ENCODE measurements around the gene TRIP6. TPM values are rescaled to one million over a fixed set of nuclear protein-coding genes. Genes with fewer than 3 reads are reported as not detected.

Gene TRIP6
- total RNA-seq, 1 donor from 2014 or later: 25.6 TPM

DNA sequence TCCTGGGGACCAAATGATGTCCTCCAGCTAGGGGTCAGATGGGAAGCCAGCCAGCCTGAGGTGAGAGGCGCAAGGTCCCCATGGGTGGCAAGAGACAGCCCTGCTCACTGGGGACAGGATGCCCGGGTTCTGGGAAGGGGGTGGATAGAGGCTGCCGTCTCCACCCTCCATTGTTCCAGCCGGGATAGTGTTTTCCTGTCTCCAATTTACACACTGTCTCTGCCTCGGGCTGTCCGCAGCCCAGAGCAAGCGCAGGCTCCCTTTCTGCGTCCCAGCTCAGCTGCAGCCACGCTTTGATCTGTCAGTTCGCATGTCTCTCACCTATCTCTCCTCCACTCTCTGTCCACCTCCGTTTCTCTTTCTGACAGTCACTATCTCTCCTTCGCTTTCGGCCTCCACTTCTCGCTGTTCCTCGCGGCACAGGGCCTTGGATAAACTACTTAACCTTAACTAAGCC lies 41.9 kb upstream of the TRIP6 start:
- peak overlapping the region; percentile 54 to 66 (median 56) for H3K4me3 ChIP-seq (ENCODE audit: low read length in 3 of 3)
- no peaks in the 10 kb centered on the region for H3K9me3 ChIP-seq (ENCODE audit: control insufficient read depth in 3 of 3, low read length in 3 of 3)
- H3K27ac ChIP-seq (ENCODE audit: low read depth, low read length): no peak overlapping the region
- H3K9ac ChIP-seq (ENCODE audit: low read depth in 1 of 3, low read length in 3 of 3): peak overlapping the region in 1 of 3 donors; percentile 60
- H3K27me3 ChIP-seq (ENCODE audit: control insufficient read depth in 3 of 3, insufficient read depth in 3 of 3, low read length in 3 of 3): peaks cover 24 to 41% (median 32%) of the 10 kb centered on the region in 3 donors
- H3K4me1 ChIP-seq (ENCODE audit: control insufficient read depth in 3 of 3, insufficient read depth in 3 of 3, low read length in 3 of 3): peaks cover 3 to 17% (median 9%) of the 10 kb centered on the region in 3 donors
- H3K36me3 ChIP-seq (ENCODE audit: control insufficient read depth in 3 of 3, insufficient read depth in 3 of 3, low read length in 3 of 3): peaks cover 0 to 2% (median 0%) of the 10 kb centered on the region in 3 donors

DNA sequence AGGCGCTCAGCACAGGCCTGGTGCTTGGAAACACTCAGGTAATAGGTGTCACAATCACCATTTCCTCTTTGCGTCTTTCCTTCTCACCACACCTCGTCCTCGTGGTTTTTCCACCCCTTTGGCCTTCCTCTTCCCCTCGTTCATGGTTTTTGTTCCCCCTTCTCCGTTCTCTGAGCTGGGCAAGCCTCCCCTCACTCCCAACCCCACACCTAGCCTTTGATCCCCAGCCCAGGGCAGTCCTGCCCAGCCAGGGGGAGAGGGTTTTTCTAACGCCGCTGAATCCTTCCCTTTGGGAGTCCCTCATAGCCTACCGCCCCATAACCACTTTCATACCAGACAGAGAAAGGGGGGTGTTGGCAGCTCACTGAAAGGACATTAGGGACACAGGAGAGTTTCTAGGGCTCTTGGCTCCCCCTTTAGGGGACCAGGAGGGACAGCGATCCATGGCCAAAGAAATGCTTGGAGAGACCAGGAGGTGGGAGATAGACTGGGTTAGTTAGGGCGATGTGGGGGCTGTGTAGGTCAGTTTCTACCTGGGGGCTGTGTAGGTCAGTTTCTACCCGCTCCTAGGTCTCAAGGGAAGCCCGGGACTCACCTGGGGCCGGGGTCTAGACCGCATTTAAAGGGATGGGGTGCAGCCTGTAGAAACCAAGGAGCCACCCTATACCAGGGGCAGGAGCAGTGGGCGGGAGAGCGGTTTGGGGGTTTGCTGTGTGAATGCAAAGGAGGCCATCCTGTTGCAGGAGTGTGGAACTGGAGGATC lies 41.3 kb upstream of the TRIP6 start:
- Histone ChIP-seq H3K4me1 (ENCODE audit: control insufficient read depth in 3 of 3, insufficient read depth in 3 of 3, low read length in 3 of 3) (peaks cover 3 to 17% (median 9%) of the 10 kb centered on the region in 3 donors), H3K9me3 (ENCODE audit: control insufficient read depth in 3 of 3, low read length in 3 of 3) (no peaks in the 10 kb centered on the region), H3K4me3 (ENCODE audit: low read length in 3 of 3) (peak overlapping the region; percentile 54 to 66 (median 56)), H3K27ac (ENCODE audit: low read depth, low read length) (no peak overlapping the region), H3K36me3 (ENCODE audit: control insufficient read depth in 3 of 3, insufficient read depth in 3 of 3, low read length in 3 of 3) (peaks cover 0 to 2% (median 0%) of the 10 kb centered on the region in 3 donors), H3K27me3 (ENCODE audit: control insufficient read depth in 3 of 3, insufficient read depth in 3 of 3, low read length in 3 of 3) (peaks cover 24 to 43% (median 32%) of the 10 kb centered on the region in 3 donors), H3K9ac (ENCODE audit: low read depth in 1 of 3, low read length in 3 of 3) (peak overlapping the region; percentile 5 to 60 (median 45))

DNA sequence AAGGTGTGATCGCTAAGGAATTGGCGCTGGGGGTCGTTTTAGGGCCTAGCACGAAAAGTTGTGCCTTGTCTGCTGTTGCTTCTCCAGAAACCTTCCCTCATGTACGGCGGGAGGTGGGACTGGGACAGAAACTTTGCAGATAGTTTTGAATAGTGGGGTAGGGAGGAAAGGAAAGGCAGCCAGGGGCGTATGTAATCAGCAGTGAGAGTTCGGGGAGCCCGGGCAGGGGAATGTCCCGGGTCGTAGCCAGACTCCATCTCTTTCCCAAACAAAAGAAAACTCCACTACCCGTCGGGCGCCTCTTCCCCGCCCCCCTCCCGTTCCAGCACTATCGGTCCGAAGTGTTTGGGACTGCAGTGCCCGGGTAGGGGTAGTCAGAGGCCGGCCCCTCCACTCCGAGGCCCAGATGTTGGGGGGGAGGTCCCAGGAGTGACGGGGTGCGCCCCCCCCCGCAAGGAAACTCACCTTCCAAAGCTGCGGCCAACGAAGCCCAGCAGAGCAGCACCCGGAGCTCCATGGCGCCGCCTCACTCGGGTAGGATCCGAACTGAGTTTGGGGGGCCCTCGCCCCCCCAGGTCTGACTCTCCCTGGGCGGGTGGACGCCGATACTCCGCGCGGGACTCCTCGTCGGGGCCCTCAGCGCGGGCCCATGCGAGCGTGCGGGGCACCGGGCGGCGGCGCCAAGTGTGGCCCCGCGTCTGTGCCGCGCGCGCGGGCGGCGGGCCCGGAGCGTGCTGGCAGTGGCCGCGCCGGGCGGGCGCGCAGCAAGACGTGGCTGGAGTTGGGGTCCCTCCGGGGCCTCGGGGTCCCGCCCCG lies 40.5 kb upstream of the TRIP6 start:
- no peak overlapping the region for H3K27ac ChIP-seq (ENCODE audit: low read depth, low read length)
- peak overlapping the region; percentile 54 to 66 (median 56) for H3K4me3 ChIP-seq (ENCODE audit: low read length in 3 of 3)
- H3K27me3 ChIP-seq (ENCODE audit: control insufficient read depth in 3 of 3, insufficient read depth in 3 of 3, low read length in 3 of 3): peaks cover 24 to 44% (median 32%) of the 10 kb centered on the region in 3 donors
- H3K36me3 ChIP-seq (ENCODE audit: control insufficient read depth in 3 of 3, insufficient read depth in 3 of 3, low read length in 3 of 3): peaks cover 0 to 2% (median 0%) of the 10 kb centered on the region in 3 donors
- H3K9ac ChIP-seq (ENCODE audit: low read depth in 1 of 3, low read length in 3 of 3): peak overlapping the region; percentile 5 to 60 (median 45)
- peaks cover 3 to 17% (median 9%) of the 10 kb centered on the region in 3 donors for H3K4me1 ChIP-seq (ENCODE audit: control insufficient read depth in 3 of 3, insufficient read depth in 3 of 3, low read length in 3 of 3)
- H3K9me3 ChIP-seq (ENCODE audit: control insufficient read depth in 3 of 3, low read length in 3 of 3): no peaks in the 10 kb centered on the region

DNA sequence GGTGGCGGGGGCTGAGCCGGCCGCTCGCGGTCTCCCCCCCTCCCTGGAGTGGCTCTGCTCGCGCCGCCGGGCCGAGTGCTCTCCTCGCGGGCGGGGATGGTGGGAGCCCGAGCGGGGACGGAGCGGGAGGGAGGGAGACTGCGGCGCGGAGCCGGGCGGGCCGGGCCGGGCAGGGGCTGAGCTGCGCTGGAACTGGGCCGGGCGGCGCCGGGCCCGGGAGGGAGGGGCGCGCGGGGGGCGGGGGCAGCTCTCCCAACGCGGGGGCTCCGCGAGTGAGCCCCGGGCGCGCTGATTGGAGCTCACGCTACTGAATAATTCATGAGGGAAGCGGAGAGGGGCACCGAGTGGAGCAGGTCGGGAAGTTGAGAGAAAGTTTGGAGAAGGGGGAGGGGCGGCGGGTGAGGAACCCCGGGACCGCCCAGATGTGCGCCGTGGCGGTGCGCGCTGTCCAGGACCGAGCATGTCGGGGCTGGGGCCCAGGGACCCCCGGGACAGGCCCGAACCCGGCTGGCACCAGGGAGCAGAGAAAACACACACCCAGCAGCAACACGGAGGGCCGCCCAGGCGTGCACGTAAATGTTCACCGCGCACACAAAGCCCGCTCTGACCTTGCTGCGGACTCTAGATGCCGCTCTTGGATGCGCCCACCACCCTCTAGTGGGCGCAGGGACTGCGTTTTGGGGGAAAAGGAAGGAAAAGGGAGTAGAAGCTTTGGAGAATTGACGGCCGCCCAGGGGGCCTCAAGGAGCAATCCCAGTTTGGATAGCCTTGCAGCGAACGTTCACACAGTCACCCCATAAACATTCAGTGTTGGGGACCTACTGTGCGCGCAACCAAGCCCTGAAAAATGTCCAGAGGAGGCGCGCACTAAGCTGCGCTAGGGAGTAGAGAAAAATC lies 39.6 kb upstream of the TRIP6 start, which contains the start of gene EPHB4:
Gene EPHB4, minus strand, starts transcription at position 194 of the 897 bp plus-strand sequence. CDS start 493 bp downstream, outside the sequence.
- Histone ChIP-seq H3K4me3 (ENCODE audit: low read length in 3 of 3) (peak within 1 kb of the TSS; percentile 57 to 75 (median 66)), H3K9me3 (ENCODE audit: control insufficient read depth in 3 of 3, low read length in 3 of 3) (no peaks in the 10 kb centered on the region), H3K4me1 (ENCODE audit: control insufficient read depth in 3 of 3, insufficient read depth in 3 of 3, low read length in 3 of 3) (peaks cover 3 to 17% (median 9%) of the 10 kb centered on the region in 3 donors), H3K27ac (ENCODE audit: low read depth, low read length) (no peak within 1 kb of the TSS), H3K9ac (ENCODE audit: low read depth in 1 of 3, low read length in 3 of 3) (peak within 1 kb of the TSS; percentile 5 to 60 (median 50)), H3K36me3 (ENCODE audit: control insufficient read depth in 3 of 3, insufficient read depth in 3 of 3, low read length in 3 of 3) (peaks cover 0 to 2% (median 0%) of the 10 kb centered on the region in 3 donors), H3K27me3 (ENCODE audit: control insufficient read depth in 3 of 3, insufficient read depth in 3 of 3, low read length in 3 of 3) (peaks cover 24 to 44% (median 32%) of the 10 kb centered on the region in 3 donors)

DNA sequence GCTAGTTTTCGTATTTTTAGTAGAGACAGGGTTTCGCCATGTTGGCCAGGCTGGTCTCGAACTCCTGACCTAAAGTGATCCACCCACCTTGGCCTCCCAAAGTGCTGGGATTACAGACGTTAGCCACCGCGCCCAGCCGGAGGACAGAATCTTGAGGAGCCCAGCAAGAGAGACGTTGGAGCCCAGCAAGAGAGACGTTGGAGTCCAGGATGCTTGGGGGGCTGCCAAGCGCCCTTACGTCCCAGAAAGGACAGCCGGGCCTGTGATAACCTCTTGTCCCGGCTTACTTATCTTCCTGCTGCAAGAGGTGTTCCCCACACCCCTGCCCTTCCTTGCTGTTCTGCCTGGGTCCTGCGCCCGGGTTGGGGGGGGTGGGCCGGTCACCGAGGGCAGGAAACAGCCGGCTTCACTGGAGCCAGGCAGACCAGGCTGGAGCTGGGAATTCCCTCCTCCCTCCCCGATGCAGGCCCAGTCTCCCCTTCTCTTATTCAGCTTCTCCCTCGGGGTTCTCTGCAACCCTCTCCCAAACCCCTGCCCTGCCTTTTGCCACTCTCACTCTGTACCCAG lies 38.0 kb upstream of the TRIP6 start:
- no peak overlapping the region for H3K27ac ChIP-seq (ENCODE audit: low read depth, low read length)
- no peak overlapping the region for H3K4me3 ChIP-seq (ENCODE audit: low read length in 3 of 3)
- no peak overlapping the region for H3K9ac ChIP-seq (ENCODE audit: low read depth in 1 of 3, low read length in 3 of 3)
- H3K36me3 ChIP-seq (ENCODE audit: control insufficient read depth in 3 of 3, insufficient read depth in 3 of 3, low read length in 3 of 3): peaks cover 0 to under 1% (median 0%) of the 10 kb centered on the region in 3 donors
- H3K4me1 ChIP-seq (ENCODE audit: control insufficient read depth in 3 of 3, insufficient read depth in 3 of 3, low read length in 3 of 3): peaks cover 3 to 17% (median 9%) of the 10 kb centered on the region in 3 donors
- H3K27me3 ChIP-seq (ENCODE audit: control insufficient read depth in 3 of 3, insufficient read depth in 3 of 3, low read length in 3 of 3): peaks cover 24 to 40% (median 32%) of the 10 kb centered on the region in 3 donors
- H3K9me3 ChIP-seq (ENCODE audit: control insufficient read depth in 3 of 3, low read length in 3 of 3): no peaks in the 10 kb centered on the region

DNA sequence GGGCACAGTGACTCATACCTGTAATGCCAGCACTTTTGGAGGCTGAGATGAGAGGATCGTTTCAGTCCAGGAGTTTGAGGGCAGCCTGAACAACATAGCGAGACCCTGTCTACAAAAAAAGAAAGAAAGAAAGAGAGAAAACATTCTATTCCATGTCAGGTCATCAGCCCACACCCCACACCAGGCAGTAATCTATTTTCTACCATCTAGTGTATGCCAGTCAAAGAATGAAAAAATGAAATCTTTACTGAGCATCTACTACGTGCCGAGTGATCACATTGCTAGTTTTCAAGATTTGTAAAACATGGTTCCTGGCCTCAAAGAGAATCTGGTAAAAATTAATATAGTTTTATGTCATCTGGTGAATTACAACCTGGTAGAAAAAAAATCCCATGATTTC lies 36.8 kb upstream of the TRIP6 start:
- H3K36me3 ChIP-seq (ENCODE audit: control insufficient read depth in 3 of 3, insufficient read depth in 3 of 3, low read length in 3 of 3): no peaks in the 10 kb centered on the region
- H3K4me3 ChIP-seq (ENCODE audit: low read length in 3 of 3): no peak overlapping the region
- H3K9me3 ChIP-seq (ENCODE audit: control insufficient read depth in 3 of 3, low read length in 3 of 3): no peaks in the 10 kb centered on the region
- peaks cover 21 to 32% (median 28%) of the 10 kb centered on the region in 3 donors for H3K27me3 ChIP-seq (ENCODE audit: control insufficient read depth in 3 of 3, insufficient read depth in 3 of 3, low read length in 3 of 3)
- H3K27ac ChIP-seq (ENCODE audit: low read depth, low read length): no peak overlapping the region
- no peak overlapping the region for H3K9ac ChIP-seq (ENCODE audit: low read depth in 1 of 3, low read length in 3 of 3)
- peaks cover 3 to 12% (median 7%) of the 10 kb centered on the region in 3 donors for H3K4me1 ChIP-seq (ENCODE audit: control insufficient read depth in 3 of 3, insufficient read depth in 3 of 3, low read length in 3 of 3)

DNA sequence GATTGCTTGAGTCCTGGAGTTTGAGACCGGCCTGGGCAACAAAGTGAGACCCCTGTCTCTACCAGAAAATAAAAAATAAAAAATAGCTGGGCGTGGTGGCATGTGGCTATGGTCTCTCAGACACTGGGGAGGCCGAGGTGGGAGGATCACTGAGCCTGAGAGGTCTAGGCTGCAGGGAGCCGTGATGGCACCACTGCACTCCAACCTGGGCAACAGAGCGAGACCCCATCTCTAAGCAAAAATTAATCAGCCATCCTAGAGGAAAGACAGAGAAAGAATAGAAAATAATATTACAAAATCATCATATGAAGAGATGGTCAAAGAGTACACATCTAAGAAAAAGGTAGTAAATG lies 34.9 kb upstream of the TRIP6 start:
- peaks cover 7 to 10% (median 8%) of the 10 kb centered on the region in 3 donors for H3K4me1 ChIP-seq (ENCODE audit: control insufficient read depth in 3 of 3, insufficient read depth in 3 of 3, low read length in 3 of 3)
- H3K36me3 ChIP-seq (ENCODE audit: control insufficient read depth in 3 of 3, insufficient read depth in 3 of 3, low read length in 3 of 3): no peaks in the 10 kb centered on the region
- H3K27me3 ChIP-seq (ENCODE audit: control insufficient read depth in 3 of 3, insufficient read depth in 3 of 3, low read length in 3 of 3): peaks cover 13 to 16% (median 15%) of the 10 kb centered on the region in 3 donors
- no peak overlapping the region for H3K27ac ChIP-seq (ENCODE audit: low read depth, low read length)
- no peaks in the 10 kb centered on the region for H3K9me3 ChIP-seq (ENCODE audit: control insufficient read depth in 3 of 3, low read length in 3 of 3)
- H3K9ac ChIP-seq (ENCODE audit: low read depth in 1 of 3, low read length in 3 of 3): no peak overlapping the region
- no peak overlapping the region for H3K4me3 ChIP-seq (ENCODE audit: low read length in 3 of 3)

DNA sequence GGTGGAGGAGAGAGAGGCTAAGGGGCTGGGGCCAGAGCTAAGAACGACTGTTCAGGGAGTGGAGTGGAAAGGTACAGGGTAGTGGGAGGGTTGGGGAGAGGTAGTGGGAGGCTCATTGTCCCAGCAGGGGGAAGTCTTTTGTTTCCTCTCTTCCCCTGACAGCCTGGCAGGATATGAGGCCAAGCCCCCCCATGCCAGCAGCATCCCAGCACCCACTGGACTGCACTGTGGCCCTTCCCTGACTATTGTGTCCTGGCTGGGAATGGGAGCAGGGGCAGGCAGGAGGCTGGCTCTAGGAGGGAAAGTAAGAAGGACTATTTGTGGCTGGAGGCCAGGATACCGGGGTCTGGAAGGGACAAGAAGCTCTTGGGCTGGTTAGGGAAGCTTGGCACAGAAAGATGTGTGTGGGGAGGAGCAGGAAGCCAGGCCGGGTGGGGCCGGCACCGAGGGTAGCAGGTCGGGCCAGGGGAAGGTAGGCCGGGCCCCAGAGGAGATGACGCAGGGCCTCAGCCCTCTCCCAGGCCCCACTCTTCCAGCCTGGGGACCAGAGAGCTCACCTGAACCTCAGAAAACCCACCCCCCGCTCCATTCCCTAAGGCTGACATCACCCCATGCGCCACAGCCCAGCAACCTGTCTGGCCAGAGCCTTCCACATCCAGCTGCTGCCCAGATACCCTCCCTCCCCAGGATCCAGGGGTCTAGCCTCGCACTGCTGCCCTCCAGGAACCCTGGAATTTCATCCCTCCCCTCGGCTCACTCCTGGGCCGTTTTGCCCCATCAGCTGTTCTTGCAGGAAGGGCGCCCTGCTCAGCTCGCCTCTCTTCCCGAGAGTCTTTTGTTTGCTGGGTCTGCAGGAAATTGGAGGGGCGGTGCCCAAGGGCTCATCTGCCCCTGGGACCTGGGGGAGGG lies 31.0 kb upstream of the TRIP6 start:
- Histone ChIP-seq H3K4me1 (ENCODE audit: control insufficient read depth in 3 of 3, insufficient read depth in 3 of 3, low read length in 3 of 3) (peaks cover 4 to 9% (median 8%) of the 10 kb centered on the region in 3 donors), H3K4me3 (ENCODE audit: low read length in 3 of 3) (no peak overlapping the region), H3K36me3 (ENCODE audit: control insufficient read depth in 3 of 3, insufficient read depth in 3 of 3, low read length in 3 of 3) (no peaks in the 10 kb centered on the region), H3K27ac (ENCODE audit: low read depth, low read length) (peak overlapping the region; percentile 40), H3K9ac (ENCODE audit: low read depth in 1 of 3, low read length in 3 of 3) (peak overlapping the region in 1 of 3 donors; percentile 25), H3K9me3 (ENCODE audit: control insufficient read depth in 3 of 3, low read length in 3 of 3) (no peaks in the 10 kb centered on the region), H3K27me3 (ENCODE audit: control insufficient read depth in 3 of 3, insufficient read depth in 3 of 3, low read length in 3 of 3) (no peaks in the 10 kb centered on the region)

All from skeletal muscle tissue (tissue), 4 donors.